GM19372 (cell line): ENCODE measurements around the gene TNXB.
"Not testable (repeated sequence)": the region's sequence is repeated elsewhere in the genome, so short reads cannot be mapped to it uniquely, and the experiment has no call there.

ENCODE experiments used
- ATAC-seq: cut with Tn5 transposase; IDR thresholded peaks from one replicate; pipeline ENCODE4 v1.9.1; 2021; ENCODE audit warnings: mild to moderate bottlenecking, low read depth, moderate library complexity; ENCODE audit not compliant: unreplicated experiment

The TNXB gene

GRCh38 chr6:32146287-32146686, 37.1 kb upstream of the TNXB start:
- ATAC-seq, result no peak

DNA sequence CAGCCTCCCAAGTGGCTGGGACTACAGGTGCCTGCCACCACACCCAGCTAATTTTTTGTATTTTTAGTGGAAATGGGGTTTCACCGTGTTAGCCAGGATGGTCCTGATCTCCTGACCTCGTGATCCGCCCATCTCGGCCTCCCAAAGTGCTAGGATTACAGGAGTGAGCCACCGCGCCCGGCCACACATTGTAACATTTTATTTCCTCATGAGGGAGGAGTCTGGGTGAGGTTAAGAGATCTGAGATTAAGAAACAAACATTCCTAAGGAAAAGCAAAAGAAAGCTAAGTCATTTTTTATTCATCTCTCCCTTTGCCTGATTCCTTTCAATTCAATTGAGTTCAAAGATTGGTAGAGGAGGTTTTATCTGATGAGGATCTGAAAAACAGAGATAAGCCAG, 35.1 kb upstream of the TNXB start:
- not testable (repeated sequence) for ATAC-seq

GRCh38 chr6:32140420-32141046, 31.4 kb upstream of the TNXB start:
- no peak for ATAC-seq

DNA sequence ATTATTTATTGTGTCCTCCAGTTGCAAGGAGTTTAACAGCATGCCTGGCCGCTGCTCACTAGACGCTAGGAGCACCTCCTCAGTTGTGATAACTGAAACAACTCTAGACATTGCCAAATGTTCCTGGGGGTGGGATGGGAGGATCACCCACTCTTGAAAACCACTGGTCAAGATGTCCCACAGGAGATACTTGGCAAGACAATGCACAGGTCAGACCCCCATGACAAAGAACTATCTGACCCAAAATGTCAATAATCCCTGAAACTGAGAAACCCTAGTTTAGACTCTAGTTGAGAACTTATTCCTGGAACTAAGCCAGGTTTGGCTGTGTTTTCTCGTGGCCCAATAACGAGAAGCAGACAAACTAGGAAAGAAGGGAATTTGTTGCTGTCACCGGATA, 30.5 kb upstream of the TNXB start:
- no peak for ATAC-seq

DNA sequence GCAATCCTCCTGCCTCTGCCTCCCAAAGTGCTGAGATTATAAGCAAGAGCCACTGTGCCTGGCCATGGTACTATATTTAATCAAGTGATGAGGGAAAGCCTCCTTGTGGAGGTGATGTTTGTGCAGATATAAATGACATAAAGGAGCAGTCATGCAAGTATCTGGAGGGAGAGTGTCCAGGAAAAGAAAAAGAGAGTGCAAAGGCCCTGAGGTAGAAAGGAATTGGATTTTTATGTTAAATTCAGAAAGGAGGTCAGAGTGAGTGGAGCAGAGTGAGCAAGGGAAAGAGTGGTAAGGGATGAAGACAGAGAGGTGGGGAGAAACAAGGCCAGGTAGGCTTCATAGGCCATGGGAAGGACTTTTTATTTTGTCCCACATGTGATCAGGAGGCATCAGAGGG, 28.3 kb upstream of the TNXB start:
- ATAC-seq, result no peak

DNA sequence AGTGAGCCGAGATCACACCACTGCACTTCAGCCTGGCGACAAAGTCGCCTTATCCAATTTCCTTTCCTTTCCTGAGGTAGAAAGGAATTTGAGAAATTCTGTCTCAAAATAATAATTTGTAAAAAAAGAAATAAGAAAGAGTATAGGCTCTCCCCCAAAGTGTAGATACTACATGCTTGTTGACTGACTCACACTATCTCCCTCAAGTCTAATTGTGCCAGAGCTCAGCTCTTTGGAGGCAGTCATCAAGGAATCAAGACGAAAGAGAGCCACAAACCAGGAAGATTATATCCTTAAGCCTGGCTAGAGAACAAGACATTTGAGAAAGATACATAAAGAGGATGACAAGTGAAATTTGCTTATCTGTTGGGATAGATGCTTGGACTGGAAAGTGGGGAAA, 24.6 kb upstream of the TNXB start:
- no peak for ATAC-seq

GRCh38 chr6:32132110-32132509, 23.0 kb upstream of the TNXB start:
- no peak for ATAC-seq

- ATAC-seq, result no peak
These were observed 22.4 kb upstream of the TNXB start for GRCh38 chr6:32131439-32131948.

GRCh38 chr6:32129297-32130088, 20.4 kb upstream of the TNXB start:
- ATAC-seq, result no peak

GRCh38 chr6:32128751-32129296, 19.7 kb upstream of the TNXB start:
- ATAC-seq, result no peak

GRCh38 chr6:32127717-32128592, 18.8 kb upstream of the TNXB start, which contains the start of gene ATF6B:
Gene ATF6B, minus strand, starts transcription at chr6:32128246. Its CDS starts 39 bp downstream, at chr6:32128207.
- ATAC-seq, result peak; percentile 85

- no peak for ATAC-seq
These were observed 18.2 kb upstream of the TNXB start for GRCh38 chr6:32127409-32127716.

GRCh38 chr6:32126880-32127279, 17.7 kb upstream of the TNXB start:
- ATAC-seq, result no peak

- ATAC-seq, result no peak
These were observed 14.5 kb upstream of the TNXB start for GRCh38 chr6:32123681-32124080.

DNA sequence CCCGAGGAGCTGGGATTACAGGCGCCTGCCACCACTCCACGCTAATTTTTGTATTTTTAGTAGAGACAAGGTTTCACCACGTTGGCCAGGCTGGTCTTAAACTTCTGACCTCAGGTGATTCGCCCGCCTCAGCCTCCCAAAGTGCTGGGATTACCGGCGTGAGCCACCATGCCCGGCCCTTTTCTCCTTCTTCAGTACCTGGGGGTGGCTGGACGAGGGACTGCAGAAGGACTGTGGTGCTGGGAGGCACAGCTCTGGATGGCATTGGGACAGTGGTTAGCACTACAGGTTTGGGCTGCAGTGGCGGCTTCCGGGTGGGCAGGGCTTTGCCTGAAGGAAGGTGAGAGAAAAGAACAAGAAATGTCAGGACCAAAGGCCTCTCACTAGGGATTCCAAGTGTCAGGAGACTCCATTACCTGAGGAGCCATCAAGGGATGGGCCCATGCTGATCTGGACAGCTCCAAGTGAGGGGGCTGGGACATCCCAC, 11.5 kb upstream of the TNXB start:
- no peak for ATAC-seq

DNA sequence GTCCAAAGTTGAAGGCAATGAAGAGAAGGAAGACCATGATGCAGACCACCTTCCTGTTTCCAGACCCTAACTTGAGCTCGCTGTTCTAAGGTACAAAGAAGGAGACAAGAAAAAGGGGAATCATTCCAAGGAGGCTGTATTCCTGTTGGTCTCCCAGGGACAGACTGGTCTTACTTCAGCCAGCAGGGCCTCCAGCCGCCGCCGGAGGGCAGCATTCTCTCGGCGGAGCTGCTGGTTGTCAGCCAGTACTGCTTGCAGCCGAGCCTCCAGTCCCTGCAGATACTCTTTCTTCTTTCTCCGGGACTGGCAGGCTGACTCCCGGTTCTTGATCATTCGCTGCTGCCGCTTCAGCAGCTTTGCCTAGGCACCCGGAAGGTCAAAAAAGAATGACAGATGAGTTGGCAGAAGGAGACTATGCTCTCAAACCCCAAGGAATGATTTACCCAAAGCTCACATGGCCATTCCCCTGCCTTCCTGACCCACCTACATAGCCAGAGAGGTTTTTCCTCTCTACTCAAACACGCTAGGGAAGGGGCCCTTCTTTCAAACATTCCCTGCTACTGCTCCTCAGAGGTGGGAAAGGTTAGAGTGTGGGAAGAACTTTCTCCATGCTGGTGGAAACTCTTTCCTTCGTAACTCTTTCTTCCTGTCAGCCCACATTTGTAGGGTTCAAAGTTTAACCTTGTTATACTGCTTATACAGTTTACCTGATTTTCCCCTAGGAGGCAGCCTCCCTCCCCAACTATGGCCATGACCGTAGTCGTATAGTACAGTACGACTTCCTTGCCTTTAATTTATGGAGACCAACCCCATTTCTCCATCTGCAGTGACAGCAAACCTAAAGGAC, 9.9 kb upstream of the TNXB start:
- no peak for ATAC-seq

- no peak for ATAC-seq
These were observed 8.3 kb upstream of the TNXB start for GRCh38 chr6:32117461-32117860.

- ATAC-seq, result no peak
These were observed 7.5 kb upstream of the TNXB start for GRCh38 chr6:32116674-32117073.

GRCh38 chr6:32115623-32116022, 6.5 kb upstream of the TNXB start:
- no peak for ATAC-seq

- ATAC-seq, result no peak
These were observed 5.7 kb upstream of the TNXB start for GRCh38 chr6:32114796-32115195.
